ENCODE data around the gene CLN5. TPM values are rescaled to one million over a fixed set of nuclear protein-coding genes. Genes with fewer than 3 reads are reported as not detected.

CLN5 gene
- total and polyA plus RNA-seq, 10 of the 15 experiments (the other 5 are each of a cell fraction or from before 2014, with no cell fraction given), result 11.2 to 22.2 (median 13.1) TPM

GRCh38 chr13:76975863-76976262, 16.0 kb upstream of the CLN5 start:
- SMC1A ChIA-PET (ENCODE audit: uncharacterized antibody, unreplicated experiment), result no interaction called here
- H3K4me2 ChIP-seq (ENCODE audit: control insufficient read depth, insufficient read depth), result no peak overlapping the region
- no peaks in the 10 kb centered on the region for H3K36me3 ChIP-seq (ENCODE audit: control insufficient read depth in 2 of 2, insufficient read depth in 2 of 2, low read length in 1 of 2)
- TF ChIP-seq WRNIP1 (IDR thresholded peaks at IDR 0.05; ENCODE audit: borderline replicate concordance, low read depth, low read length) (no peak), HDGF (IDR thresholded peaks at IDR 0.05) (no peak)
- H3K27me3 ChIP-seq (replicated peaks in 1 of 2; ENCODE audit: control insufficient read depth in 2 of 2, insufficient read depth in 2 of 2, low read length in 1 of 2), result peaks cover 0 to 2% of the 10 kb centered on the region in 2 experiments; a peak in 2 of 4 replicates
- no peak overlapping the region for H3K4me3 ChIP-seq
- no peak overlapping the region for H3K9ac ChIP-seq (ENCODE audit: control insufficient read depth, insufficient read depth, low read length)
- no peaks in the 10 kb centered on the region for H3K9me3 ChIP-seq (replicated peaks; ENCODE audit: control insufficient read depth, insufficient read depth, low read length)
- 18% methylated on average over 6 of the region's 6 CpGs for WGBS (ENCODE audit: insufficient coverage, insufficient replicate concordance, low lambda C conversion rate, missing lambda C conversion rate)
- no peak overlapping the region for H2AFZ ChIP-seq (ENCODE audit: control insufficient read depth, low read depth, low read length)
- POLR2A ChIA-PET, result no interaction called here
- DNase-seq (ENCODE audit: low read depth, low spot score) (no peak), FAIRE-seq (no peak), ATAC-seq (no peak)
- no peak overlapping the region for H3K27ac ChIP-seq (ENCODE audit: control insufficient read depth, insufficient read depth)
- intact Hi-C loops (cut with micrococcal nuclease; ENCODE audit: unreplicated experiment) (no loop called here), in situ Hi-C loops (cut with MboI) (loop anchor here (10.0 kb wide), 1 partner anchor 1101 kb away; no protein-coding TSS in a partner anchor)
- no peaks in the 10 kb centered on the region for H4K20me1 ChIP-seq (ENCODE audit: control insufficient read depth, insufficient read depth)
- no peaks in the 10 kb centered on the region for H3K4me1 ChIP-seq (ENCODE audit: control insufficient read depth, insufficient read depth, low read length)
- no peaks in the 10 kb centered on the region for H3K79me2 ChIP-seq (ENCODE audit: control insufficient read depth, insufficient read depth, low read length)
- CTCF ChIA-PET, result interaction anchor here (1.2 to 6.3 kb wide), 2 partner anchors 10 to 73 kb away, joined by 6 to 54 read pairs; no protein-coding TSS in a partner anchor
- no TSS peak for BruUV-seq (replicated peaks)
- RAD21 ChIA-PET (ENCODE audit: unreplicated experiment), result no interaction called here

DNA sequence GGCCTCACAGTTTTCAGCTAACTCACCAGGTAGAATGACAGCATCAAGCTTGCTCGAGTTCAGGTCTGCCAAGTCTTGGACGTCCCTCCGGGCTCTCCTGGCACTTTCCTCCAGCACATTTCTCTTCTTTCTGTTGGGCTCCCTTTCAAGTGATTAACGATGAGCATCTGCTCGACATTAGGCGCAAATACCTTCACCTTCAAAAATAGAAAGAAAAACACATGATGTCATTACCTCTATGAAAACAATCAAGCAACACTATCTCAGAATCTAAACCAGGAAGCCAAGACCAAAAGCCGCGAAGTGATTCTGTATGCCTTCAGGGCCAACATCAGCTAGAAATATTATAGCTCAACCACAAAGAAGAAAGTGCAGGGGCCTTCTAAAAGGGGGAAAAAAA, 15.4 kb upstream of the CLN5 start:
- intact Hi-C loops (cut with micrococcal nuclease; ENCODE audit: unreplicated experiment), result no loop called here
- Histone ChIP-seq H3K4me1 (ENCODE audit: control insufficient read depth, insufficient read depth, low read length) (no peaks in the 10 kb centered on the region), H3K4me3 (no peak overlapping the region), H3K36me3 (ENCODE audit: control insufficient read depth in 2 of 2, insufficient read depth in 2 of 2, low read length in 1 of 2) (no peaks in the 10 kb centered on the region), H3K4me2 (ENCODE audit: control insufficient read depth, insufficient read depth) (no peak overlapping the region), H3K27me3 (replicated peaks in 1 of 2; ENCODE audit: control insufficient read depth in 2 of 2, insufficient read depth in 2 of 2, low read length in 1 of 2) (peaks cover 0 to 2% of the 10 kb centered on the region in 2 experiments; a peak in 2 of 4 replicates), H4K20me1 (ENCODE audit: control insufficient read depth, insufficient read depth) (no peaks in the 10 kb centered on the region), H3K9me3 (replicated peaks; ENCODE audit: control insufficient read depth, insufficient read depth, low read length) (no peaks in the 10 kb centered on the region), H2AFZ (ENCODE audit: control insufficient read depth, low read depth, low read length) (no peak overlapping the region), H3K27ac (ENCODE audit: control insufficient read depth, insufficient read depth) (no peak overlapping the region), H3K79me2 (ENCODE audit: control insufficient read depth, insufficient read depth, low read length) (no peaks in the 10 kb centered on the region), H3K9ac (ENCODE audit: control insufficient read depth, insufficient read depth, low read length) (no peak overlapping the region)
- no peak for ATAC-seq
- SMC1A ChIA-PET (ENCODE audit: uncharacterized antibody, unreplicated experiment), result interaction anchor here (0.7 to 1.7 kb wide), 4 partner anchors 19 to 1099 kb away, joined by 3 to 4 read pairs (median 3); no protein-coding TSS in a partner anchor
- RAD21 ChIA-PET (ENCODE audit: unreplicated experiment), result no interaction called here
- in situ Hi-C loops (cut with MboI), result loop anchor here (10.0 kb wide), 1 partner anchor 1102 kb away; no protein-coding TSS in a partner anchor
- FAIRE-seq, result no peak
- WGBS (ENCODE audit: insufficient coverage, insufficient replicate concordance, low lambda C conversion rate, missing lambda C conversion rate), result 55% methylated on average over 8 of the region's 8 CpGs
- no TSS peak for BruUV-seq (replicated peaks)
- DNase-seq (ENCODE audit: low read depth, low spot score), result no peak
- POLR2A ChIA-PET, result no interaction called here
- CTCF ChIA-PET, result interaction anchor here (0.9 to 6.3 kb wide), 5 partner anchors 9 to 154 kb away, joined by 3 to 54 read pairs (median 4); no protein-coding TSS in a partner anchor
- TF ChIP-seq HDAC6 (IDR thresholded peaks at IDR 0.05; ENCODE audit: unreplicated experiment) (no peak), TARDBP (IDR thresholded peaks at IDR 0.05; ENCODE audit: borderline replicate concordance) (no peak), ESRRA (IDR thresholded peaks at IDR 0.05; ENCODE audit: low read length) (no peak), ZSCAN29 (IDR thresholded peaks at IDR 0.05) (no peak), SIX5 (IDR thresholded peaks at IDR 0.05; ENCODE audit: low read depth, low read length, severe bottlenecking) (no peak), SMAD5 (IDR thresholded peaks at IDR 0.05; ENCODE audit: low read depth) (no peak), MYC (IDR thresholded peaks at IDR 0.05; ENCODE audit: insufficient read depth, insufficient read length, insufficient replicate concordance, low read length, severe bottlenecking) (no peak), BMI1 (IDR thresholded peaks at IDR 0.05; ENCODE audit: borderline replicate concordance) (no peak), NR2C1 (IDR thresholded peaks at IDR 0.05) (no peak), BHLHE40 (IDR thresholded peaks at IDR 0.05; ENCODE audit: borderline replicate concordance in 1 of 2, low read depth in 2 of 2, low read length in 1 of 2) (no peak), ZBTB33 (IDR thresholded peaks at IDR 0.05) (no peak), FOXM1 (IDR thresholded peaks at IDR 0.05; ENCODE audit: low read depth, low read length) (no peak), BCL11A (IDR thresholded peaks at IDR 0.05; ENCODE audit: low read depth, low read length) (no peak), SUZ12 (IDR thresholded peaks at IDR 0.05; ENCODE audit: unreplicated experiment) (no peak), CBFB (IDR thresholded peaks at IDR 0.05; ENCODE audit: low read depth) (no peak), PAX8 (IDR thresholded peaks at IDR 0.05) (no peak)
